Endothelial cell of hepatic sinusoid (primary cell): Measurements from ENCODE around the gene RNF121.

ENCODE experiments used
- in situ Hi-C: cut with HindIII; loops from 2 replicates; pipeline ENCODE4 v1.10.0; 2017; ENCODE audit warnings: low sequenced_read_pairs

Gene RNF121

DNA sequence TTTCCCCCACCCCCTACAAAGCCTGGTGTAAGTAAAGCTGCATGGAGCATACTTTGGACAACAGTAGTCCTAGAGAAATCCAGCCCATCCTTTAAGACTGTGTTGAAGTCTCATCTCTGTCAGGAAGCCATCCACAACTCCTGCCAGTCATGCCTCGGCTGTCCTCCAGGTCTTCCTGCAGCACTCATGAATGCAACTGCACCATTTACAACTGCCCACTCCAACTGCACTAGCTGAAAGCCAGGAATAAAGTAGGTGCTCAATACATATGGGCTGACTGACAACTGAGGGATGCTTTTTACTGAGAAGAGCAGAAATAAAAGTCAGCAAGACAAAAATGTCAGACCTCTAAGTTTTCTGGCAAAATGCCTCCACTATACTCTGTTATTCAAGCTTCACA is 97.2 kb downstream of the RNF121 start:
- in situ Hi-C loops, result loop anchor here (5.0 kb wide), 1 partner anchor 76 kb away; the partner anchor contains the start of gene LAMTOR1

DNA sequence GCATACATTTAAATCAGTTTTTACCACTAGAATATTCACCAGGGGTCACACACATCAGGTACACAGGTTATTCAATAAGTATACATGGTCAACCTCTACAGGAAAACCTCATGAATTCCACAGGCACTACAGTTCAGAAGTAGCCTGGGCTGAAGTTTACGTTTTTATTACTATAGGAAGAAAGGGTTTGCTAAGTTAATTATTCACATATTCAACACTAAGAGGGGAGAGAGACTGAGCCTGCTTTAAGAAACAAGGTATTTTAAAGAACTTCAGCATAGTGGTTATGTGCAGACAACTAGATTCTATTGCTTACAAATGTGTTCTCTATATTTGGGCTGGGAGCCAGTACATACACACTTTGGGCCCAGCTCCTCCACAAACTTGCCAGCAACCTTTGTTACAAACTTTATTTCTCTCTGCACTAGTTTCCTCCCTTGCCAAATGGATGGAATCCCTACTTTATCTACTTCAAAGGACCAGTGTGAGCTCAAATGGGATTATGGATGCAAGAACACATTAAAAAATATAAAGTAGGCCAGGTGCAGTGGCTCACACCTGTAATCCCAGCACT is 101.7 kb downstream of the RNF121 start:
- in situ Hi-C loops, result no loop called here

DNA sequence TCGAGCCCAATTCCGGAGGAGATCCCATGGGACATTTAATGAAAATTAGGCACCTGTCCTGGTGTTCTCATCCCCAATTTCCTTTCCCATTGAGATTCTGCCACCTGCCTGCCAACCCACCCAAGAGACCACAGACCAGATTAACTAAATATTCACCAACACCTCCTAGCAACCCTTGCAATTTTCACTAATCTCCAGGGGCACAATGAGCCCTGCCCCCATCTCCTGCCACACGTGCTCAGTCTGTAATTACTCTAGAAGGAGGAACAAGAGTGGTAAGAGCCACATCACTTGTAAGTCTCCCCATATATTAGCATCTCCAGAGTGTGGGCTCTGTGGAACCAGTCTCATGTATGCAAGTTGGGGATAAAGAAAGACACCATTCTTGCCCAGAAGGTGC is 107.8 kb downstream of the RNF121 start:
- in situ Hi-C loops, result no loop called here

DNA sequence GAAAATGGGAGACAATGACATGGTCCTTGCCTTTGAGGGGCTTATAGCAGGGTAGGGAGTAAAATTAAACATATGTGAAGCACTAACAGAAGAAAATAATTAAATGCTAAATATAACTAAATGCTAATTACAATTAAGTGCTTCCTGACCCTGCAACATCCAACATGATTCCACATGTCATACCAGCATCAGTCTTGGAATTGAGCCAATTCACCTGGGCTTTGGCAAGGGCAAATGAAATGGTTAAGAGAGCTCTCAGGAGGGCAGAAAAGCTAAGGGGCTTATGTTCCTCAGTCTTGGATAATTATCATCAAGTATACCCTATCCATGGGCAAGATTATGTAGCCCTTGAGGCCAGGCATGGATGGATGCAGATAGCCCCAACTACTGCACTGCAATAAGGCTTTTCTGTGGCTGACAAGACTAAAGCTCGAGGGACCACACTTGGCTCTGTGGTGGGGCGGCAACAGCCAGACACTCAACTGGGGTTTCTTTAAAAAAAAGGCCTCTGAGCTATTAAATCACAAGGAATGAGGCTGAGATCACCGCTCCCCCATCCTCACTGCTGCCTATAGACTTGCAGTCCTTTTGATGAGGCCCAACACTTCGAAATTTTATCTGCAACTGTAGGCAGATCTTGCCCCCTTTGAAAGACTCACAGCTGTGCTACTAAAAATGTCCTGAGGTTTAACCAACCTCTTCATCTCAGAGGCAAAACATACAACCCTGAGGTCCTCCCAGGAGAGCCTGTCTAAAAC is 108.9 kb downstream of the RNF121 start:
- in situ Hi-C loops, result no loop called here

DNA sequence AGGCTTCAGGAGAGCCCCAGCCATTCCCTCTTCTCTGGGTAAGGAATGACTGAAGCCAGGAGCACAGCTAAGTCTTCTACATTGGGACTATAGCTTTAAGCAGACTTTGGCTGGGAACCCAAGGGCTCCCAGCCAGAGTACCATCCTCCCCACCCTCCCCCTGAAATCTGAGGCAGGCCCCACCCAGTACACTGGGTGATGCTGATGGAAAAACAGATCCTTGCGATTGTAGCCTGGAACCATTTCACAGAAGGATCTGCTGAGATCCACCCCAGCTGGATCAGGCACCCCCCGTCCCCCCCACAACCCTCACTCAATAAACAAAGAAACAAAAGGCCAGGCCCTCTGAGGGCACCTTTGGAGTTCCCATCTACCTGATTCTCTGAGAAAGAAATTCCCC is 109.6 kb downstream of the RNF121 start:
- in situ Hi-C loops, result no loop called here

DNA sequence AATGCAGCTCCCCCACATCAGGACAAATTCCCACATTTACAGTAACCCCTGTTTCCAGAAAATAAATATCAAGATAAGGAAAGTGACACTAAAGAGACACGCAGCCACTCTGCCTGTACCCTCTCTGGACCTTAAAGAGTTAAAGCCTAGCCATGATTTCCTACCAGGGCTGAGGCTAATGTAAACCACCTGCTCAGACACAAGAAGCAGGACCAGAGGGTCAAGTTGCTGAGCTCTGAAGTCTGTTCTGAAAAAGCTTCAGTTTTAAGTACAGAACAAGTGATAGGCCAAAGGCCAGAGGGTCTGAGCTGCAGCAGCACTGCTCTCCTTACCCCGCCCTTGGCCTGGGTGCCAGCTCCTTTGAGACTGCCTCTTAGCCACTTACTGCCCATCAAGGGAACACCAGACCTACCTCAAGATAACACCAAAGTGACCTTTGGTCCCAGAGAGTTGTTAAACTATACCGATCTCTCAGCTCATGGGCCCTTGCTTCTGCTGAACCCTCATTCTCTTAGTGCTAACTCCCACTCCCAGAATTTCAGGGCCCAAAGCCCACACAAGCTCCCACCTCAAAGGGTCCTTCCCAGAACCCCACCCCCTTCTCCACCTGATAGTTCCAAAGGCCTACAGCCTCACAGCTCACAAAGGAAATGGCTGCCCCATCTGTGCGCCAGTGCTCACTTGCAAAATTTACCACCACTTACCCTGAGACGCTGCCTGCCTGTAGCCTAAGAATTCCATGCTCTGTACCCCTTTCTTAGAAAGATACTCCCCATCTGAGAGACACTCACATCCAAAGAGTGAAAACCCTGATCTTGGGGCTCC is 110.4 kb downstream of the RNF121 start:
- in situ Hi-C loops, result no loop called here

DNA sequence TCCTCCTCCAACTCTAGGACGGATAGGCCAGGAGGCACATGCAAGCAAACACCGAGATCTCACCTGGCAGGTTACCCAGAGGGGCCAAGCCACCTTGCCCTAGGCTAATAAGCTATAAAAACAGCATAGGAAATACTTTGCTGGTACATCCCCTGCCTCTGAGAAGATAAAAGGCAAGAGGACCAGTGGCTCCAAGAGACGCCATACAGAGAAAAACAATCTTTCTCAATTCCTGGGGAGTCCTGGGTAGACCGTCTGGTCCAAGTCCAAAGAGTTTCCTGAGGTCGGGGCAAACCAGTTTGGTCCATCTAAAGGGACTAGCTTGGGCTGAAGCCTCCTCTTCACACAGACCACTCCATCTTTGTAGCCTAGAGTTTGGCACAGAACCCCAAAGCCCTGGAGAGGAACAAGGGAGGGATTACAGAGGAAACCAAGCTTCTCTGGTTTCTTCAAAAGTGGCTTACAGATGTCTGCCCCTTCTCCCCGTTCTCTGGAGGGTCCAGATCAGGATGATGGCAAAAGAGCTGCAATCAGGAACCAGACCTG is 111.1 kb downstream of the RNF121 start:
- in situ Hi-C loops, result no loop called here

DNA sequence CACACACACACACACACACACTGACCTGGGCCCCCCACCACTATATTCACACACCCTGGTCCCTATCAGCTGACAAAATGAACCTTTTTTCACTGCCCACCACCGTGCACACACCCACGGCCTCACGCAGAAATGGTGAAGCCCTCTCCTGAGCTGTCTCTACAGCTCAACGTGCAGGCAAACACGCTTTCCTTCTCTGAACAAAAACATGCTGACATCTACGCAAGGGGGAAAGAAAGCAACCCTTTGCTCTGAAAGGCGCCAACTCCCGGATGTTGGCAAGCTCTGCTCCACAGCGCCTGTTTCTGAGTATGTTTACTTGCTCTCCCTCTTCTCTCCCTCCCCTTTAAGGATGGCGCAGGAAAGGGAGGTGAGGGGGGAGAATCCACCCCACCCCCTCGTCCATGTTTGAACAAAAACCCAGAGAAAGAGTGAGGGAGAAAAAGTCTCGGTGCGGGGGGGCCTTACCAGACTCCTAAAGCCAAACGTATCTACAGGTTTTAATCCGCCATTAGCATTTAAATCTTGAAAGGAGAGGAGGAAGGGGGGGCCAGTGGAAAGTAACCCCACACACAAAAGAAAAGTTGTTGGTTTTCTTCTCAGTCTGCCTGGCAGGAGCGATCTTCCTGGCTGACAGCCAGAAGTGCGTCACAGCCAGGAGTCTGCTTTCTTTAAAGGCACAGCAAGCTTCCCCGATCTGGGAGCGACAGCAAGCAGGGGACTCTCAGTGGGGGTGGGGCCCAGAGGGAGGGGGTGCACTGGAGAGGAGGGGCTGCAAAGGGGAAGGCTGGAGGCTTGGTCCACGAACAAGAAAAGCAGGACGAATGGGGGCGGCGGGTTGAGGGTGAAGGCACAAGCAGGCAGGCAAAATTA is 111.9 kb downstream of the RNF121 start:
- in situ Hi-C loops, result no loop called here

DNA sequence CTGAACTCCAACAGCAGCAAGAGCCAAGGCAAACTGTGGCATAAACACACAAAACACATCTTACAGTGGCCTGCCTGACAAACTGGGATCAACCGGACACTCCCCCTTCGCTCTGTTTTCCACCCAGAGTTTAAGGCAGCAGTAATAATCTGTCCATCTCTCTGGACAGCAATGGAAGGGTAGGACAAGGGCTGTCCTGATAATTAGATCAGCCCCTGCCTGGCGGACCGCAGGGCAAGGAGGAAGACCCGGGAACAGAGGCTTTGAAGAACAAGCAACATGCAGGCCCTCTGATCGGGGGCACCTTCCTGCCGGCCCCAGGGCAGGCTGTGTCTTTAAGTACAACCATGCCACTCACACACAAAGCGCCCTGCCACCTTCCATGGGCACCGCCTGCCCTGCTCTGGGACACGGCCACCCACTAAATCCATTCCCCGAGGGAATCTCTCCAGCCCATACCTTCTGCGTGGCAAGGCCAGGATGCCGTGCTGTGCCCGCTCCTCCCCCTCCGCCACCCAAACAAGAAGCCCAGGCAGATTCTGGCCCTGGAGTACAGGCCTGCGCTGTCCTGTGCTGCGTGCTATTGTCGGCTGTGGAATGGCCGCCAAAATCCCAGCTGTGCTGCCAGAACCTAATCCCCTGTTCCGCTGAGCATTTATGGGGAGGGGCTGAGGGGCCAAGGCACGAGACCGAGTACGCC is 112.7 kb downstream of the RNF121 start:
- in situ Hi-C loops, result no loop called here

DNA sequence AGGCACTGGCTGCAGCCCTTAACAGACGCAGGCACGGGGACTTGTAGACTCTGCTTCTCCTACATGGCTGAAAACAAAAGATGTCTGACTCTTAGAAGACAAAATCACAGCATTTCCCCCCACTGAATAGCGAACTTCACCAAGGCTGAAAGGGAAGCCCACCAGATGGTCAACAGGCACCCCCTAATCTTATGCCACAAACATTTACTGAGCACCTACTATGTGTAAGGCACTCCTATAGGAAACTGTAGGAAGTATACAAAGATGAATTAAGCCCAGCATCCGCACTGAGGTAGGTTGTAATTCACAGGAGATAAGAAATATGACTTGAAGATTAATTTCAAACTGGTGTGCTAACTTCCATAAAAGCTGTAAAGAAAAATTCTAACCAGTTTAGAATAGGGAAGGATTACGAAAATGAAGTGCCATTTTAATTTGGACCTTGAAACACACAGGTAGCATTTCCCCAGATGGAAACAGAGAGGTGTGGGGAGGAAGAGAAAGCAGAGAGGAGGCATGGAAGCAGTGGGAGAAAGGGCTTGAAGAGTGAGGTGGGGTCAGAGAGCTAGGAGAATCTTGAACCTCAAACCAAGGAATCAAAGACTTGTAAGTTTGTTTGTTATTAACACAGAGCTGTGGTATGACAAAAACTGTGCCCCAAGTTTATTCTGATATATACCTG is 113.4 kb downstream of the RNF121 start:
- in situ Hi-C loops, result no loop called here

DNA sequence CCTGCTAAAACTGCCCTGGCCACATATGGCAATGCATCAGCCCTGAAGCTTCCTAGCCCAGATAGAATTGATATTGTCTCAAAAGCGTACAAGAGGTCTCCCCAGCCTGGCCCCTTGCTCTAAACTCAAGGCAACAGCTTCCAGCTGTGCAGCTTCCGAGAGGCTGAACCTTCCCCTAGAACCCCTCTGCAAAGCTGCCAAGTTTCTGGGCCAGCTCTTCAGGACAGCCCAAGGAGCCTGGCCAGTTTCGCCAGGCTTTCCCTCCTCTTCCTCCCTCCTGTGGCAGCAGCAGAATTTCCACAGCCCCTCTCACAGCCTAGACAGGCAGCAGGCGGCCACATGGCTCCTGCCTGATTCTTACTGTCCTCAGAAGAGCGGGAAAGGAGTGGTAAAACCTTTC is 117.0 kb downstream of the RNF121 start:
- in situ Hi-C loops, result no loop called here
